ENCODE results near the gene TUT1. TPM values are rescaled to one million over a fixed set of nuclear protein-coding genes. Genes with fewer than 3 reads are reported as not detected.
A peak's percentile ranks its signal among the peaks of the same experiment; 100 is the strongest.
"Not testable (repeated sequence)": the region's sequence is repeated elsewhere in the genome, so short reads cannot be mapped to it uniquely, and the experiment has no call there.

TUT1 gene
- total RNA-seq, 4 donors from 2014 or later: 7.8 to 15.7 (median 11.7) TPM

DNA sequence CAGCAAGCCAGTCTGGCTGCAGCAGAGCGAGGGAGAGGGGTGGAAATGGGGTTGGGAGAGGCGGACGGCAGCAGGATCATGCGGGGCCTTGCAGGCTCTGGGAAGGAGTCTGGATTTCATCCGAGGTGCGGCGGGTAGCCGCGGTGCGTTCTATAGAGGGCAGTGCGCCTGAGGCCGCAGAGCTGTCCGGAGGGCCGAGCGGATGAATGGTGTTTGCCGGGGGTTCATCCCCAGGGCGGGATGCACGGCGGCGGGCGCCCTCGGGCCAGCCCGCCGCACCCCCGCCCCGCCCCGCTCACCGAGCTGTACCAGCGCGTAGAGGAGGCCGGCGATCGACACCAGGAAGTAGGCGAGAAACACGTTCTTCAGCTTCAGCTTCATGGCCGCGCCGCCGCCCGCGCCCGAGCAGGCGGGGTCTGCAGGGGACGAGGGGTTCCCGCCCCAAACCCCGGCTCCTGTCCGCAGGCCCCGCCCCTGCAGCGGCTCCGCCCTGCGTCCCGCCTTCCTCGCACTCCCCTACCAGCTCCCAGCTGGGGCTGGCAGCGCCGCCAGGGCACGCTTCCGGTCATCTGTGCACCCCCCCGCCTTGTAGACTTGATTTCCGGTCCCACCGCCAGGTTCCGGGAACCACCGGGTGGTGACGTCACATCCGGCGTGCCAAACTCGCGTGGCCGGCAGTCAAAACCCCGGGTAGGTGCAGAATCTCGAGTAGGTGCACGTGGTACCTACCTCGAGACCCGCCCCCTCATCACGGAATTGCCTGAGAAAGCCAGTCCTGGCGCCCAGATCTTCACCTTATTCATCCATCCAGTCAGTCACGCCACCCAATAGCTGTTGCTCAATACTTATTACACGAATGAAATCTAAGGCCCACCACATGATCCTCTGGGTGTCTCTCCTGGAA, 30.5 kb upstream of the TUT1 start, which contains the start of gene B3GAT3:
Gene B3GAT3, minus strand, starts transcription at position 420 of the 904 bp plus-strand sequence. Its CDS starts 39 bp downstream, at position 381.
- intact Hi-C loops (cut with DNase I; ENCODE audit: low total_unique reads): loop anchor here (1.0 kb wide), 1 partner anchor 24 kb away; the partner anchor contains the start of gene GANAB
- H3K27me3 ChIP-seq: no peaks in the 10 kb centered on the region

DNA sequence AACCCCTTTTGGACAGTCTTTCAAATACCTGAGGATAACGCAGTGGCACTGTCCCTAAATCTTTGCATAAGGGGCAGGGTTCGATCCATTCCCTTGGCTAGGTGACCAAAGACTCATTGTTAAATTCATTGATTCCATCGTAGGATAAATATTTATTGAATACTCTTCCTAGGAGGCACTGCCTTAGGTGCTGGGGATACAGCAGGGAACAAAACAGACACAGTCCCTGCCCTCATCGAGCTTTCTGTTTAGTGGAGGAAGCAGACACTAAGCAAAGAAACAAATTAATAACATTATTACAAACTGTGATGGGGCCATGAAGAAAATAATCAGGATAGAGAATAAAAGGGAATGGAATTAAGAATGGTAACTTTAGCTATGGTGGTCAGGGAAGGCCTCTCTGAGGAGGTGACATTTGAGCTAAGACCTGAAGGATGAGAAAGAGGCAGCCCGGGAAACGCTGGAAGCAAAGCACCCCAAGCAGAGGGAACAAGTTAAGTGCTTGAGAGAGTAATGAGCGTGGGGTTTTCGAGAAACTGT, 29.8 kb upstream of the TUT1 start:
- DNase-seq: no peak

More for the DNA sequence above, 30.5 kb upstream of the TUT1 start, which contains the start of gene B3GAT3:
- peak; percentile 97 to 99 for DNase-seq
- Histone ChIP-seq H3K4me3 (peak within 1 kb of the TSS; percentile 65 to 96 (median 76)), H3K9me3 (no peaks in the 10 kb centered on the region), H3K27ac (peak within 1 kb of the TSS; percentile 76 to 92 (median 82)), H3K36me3 (peaks cover 0 to 29% of the 10 kb centered on the region in 2 donors), H3K4me1 (peaks cover 8 to 9% of the 10 kb centered on the region in 2 donors)
- peak; percentile 95 to 97 for ATAC-seq
- in situ Hi-C loops (cut with MboI; ENCODE audit: low sequenced_read_pairs in 4 of 4): loop anchor here in 1 of 4 donors (25.0 kb wide), 1 partner anchor 90 kb away; the partner anchor contains the start of genes BSCL2 and GNG3
- TF ChIP-seq POLR2A (IDR thresholded peaks at IDR 0.05): peak; percentile 75 to 77
- TF ChIP-seq, protein P1, sequence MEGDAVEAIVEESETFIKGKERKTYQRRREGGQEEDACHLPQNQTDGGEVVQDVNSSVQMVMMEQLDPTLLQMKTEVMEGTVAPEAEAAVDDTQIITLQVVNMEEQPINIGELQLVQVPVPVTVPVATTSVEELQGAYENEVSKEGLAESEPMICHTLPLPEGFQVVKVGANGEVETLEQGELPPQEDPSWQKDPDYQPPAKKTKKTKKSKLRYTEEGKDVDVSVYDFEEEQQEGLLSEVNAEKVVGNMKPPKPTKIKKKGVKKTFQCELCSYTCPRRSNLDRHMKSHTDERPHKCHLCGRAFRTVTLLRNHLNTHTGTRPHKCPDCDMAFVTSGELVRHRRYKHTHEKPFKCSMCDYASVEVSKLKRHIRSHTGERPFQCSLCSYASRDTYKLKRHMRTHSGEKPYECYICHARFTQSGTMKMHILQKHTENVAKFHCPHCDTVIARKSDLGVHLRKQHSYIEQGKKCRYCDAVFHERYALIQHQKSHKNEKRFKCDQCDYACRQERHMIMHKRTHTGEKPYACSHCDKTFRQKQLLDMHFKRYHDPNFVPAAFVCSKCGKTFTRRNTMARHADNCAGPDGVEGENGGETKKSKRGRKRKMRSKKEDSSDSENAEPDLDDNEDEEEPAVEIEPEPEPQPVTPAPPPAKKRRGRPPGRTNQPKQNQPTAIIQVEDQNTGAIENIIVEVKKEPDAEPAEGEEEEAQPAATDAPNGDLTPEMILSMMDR (IDR thresholded peaks at IDR 0.05 in 4 of 5, conservative IDR thresholded peaks at IDR 0.05 in 1 of 5): peak in 2 of 5 experiments; percentile 10

DNA sequence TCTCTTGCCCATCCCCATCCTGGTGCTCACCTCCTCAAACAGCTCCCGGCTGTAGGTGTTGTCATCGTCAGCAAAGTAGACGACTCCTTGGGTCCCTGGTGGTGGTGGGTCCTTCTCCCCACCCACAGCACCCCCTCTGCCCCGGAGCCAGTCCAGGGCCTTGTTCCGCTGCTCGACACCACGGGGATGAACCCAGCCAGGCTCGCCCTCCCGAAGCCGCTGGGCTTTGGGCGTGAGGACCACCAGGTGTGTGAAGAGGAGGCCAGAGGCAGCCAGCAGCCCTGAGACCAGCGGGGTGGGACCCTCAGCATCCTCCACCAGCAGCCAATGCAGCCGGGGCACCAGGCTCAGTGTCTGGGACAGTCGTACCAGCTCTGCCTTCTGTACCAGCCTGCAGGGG, 25.6 kb upstream of the TUT1 start:
- H3K27me3 ChIP-seq; DNase-seq; intact Hi-C loops (cut with DNase I; ENCODE audit: low total_unique reads); H3K4me3 ChIP-seq; ATAC-seq; H3K27ac ChIP-seq; H3K9me3 ChIP-seq: not testable (repeated sequence)
- in situ Hi-C loops (cut with MboI; ENCODE audit: low sequenced_read_pairs in 4 of 4): loop anchor here in 1 of 4 donors (25.0 kb wide), 1 partner anchor 95 kb away; the partner anchor contains the start of genes BSCL2 and GNG3
- Histone ChIP-seq H3K4me1 (peaks cover 10 to 15% of the 10 kb centered on the region in 2 donors), H3K36me3 (peaks cover 0 to 11% of the 10 kb centered on the region in 2 donors)

More for the DNA sequence above, 29.8 kb upstream of the TUT1 start:
- H3K36me3 ChIP-seq: peaks cover 0 to 27% of the 10 kb centered on the region in 2 donors
- peaks cover 8 to 9% of the 10 kb centered on the region in 2 donors for H3K4me1 ChIP-seq
- H3K27ac ChIP-seq: peak overlapping the region; percentile 76 to 92 (median 82)
- ATAC-seq: no peak
- H3K27me3 ChIP-seq: no peaks in the 10 kb centered on the region
- in situ Hi-C loops (cut with MboI; ENCODE audit: low sequenced_read_pairs in 4 of 4) (loop anchor here in 1 of 4 donors (25.0 kb wide), 1 partner anchor 91 kb away; the partner anchor contains the start of genes BSCL2 and GNG3), intact Hi-C loops (cut with DNase I; ENCODE audit: low total_unique reads) (no loop called here)
- H3K9me3 ChIP-seq: no peaks in the 10 kb centered on the region
- TF ChIP-seq, protein P1 (IDR thresholded peaks at IDR 0.05 in 4 of 5, conservative IDR thresholded peaks at IDR 0.05 in 1 of 5): no peak
- TF ChIP-seq POLR2A (IDR thresholded peaks at IDR 0.05): no peak
- H3K4me3 ChIP-seq: peak overlapping the region; percentile 65 to 96 (median 76)

DNA sequence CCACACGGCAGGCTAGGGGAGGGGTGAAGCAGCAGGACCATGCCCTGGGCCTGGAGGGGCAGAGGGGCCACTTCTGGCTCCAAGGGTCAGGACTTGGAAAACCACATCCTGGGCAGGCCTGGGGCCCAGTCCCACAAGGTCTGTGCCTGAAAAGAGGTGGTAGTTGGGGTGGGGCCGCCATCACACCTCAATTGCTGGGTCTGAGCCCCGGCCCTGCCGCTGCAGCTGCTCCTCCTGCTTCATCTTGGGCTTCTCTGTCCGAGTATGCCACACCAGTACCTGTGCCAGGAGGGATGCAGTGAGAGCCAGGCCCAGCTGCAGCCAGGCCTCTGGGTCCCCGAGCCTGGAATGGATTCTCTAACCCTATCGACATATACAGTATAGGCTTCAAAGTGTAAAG, 24.2 kb upstream of the TUT1 start:
- intact Hi-C loops (cut with DNase I; ENCODE audit: low total_unique reads) (no loop called here), in situ Hi-C loops (cut with MboI; ENCODE audit: low sequenced_read_pairs in 4 of 4) (loop anchor here in 1 of 4 donors (25.0 kb wide), 1 partner anchor 97 kb away; the partner anchor contains the start of genes BSCL2 and GNG3)
- TF ChIP-seq, protein P1 (IDR thresholded peaks at IDR 0.05 in 4 of 5, conservative IDR thresholded peaks at IDR 0.05 in 1 of 5): no peak
- TF ChIP-seq POLR2A (IDR thresholded peaks at IDR 0.05): no peak
- Histone ChIP-seq H3K9me3 (no peaks in the 10 kb centered on the region), H3K36me3 (peaks cover 0 to 11% of the 10 kb centered on the region in 2 donors), H3K27me3 (no peaks in the 10 kb centered on the region), H3K27ac (no peak overlapping the region), H3K4me3 (no peak overlapping the region), H3K4me1 (peaks cover 16 to 20% of the 10 kb centered on the region in 2 donors)
- ATAC-seq (no peak), DNase-seq (no peak)

All from gastrocnemius medialis (tissue), 4 donors.